Activated CD8-positive, alpha-beta memory T cell treated with anti-CD3 and anti-CD28 coated beads for 36 hours (primary cell): ENCODE measurements around the gene TKFC. TPM values are rescaled to one million over a fixed set of nuclear protein-coding genes. Genes with fewer than 3 reads are reported as not detected.

Experiments used
- CTCF ChIA-PET: fragments of 350-600 bp; sonication (Branson Sonifier 250); formaldehyde crosslinking; loops from one replicate; lab custom pipeline; 2021; ENCODE audit warnings: antibody characterized with exemption; lab: Charles Lee
- POLR2A ChIA-PET: fragments of 350-600 bp; sonication (Branson Sonifier 250); formaldehyde crosslinking; loops from one replicate; lab custom pipeline; 2021; ENCODE audit warnings: antibody characterized with exemption; lab: Charles Lee
- total RNA-seq, 2 experiments: library from RNA; stranded (reverse); gene quantifications; one replicate each; pipeline ENCODE4 v1.2.3, GENCODE V29; 2021

The TKFC gene
- total RNA-seq, 2 experiments from 2014 or later, result 68.7 to 70.3 TPM

- POLR2A ChIA-PET, result no interaction called here
- CTCF ChIA-PET, result interaction anchor here (0.6 to 6.4 kb wide), 6 partner anchors 24 to 60 kb away, joined by 3 to 99 read pairs (median 4); partner anchors contain the start of gene TMEM216
Observed at GRCh38 chr11:61338783-61339489, 5.9 kb downstream of the TKFC start.

- ChIA-PET POLR2A (no interaction called here), CTCF (interaction anchor here (1.3 to 4.1 kb wide), 2 partner anchors 46 to 53 kb away, joined by 3 to 36 read pairs; partner anchors contain the start of gene TMEM216)
Observed at GRCh38 chr11:61339490-61339878, 6.5 kb downstream of the TKFC start.

- ChIA-PET CTCF (interaction anchor here (1.3 kb wide), 1 partner anchor 45 kb away, joined by 6 read pairs; no protein-coding TSS in a partner anchor), POLR2A (no interaction called here)
Observed at GRCh38 chr11:61340979-61341378, 8.0 kb downstream of the TKFC start.

GRCh38 chr11:61341706-61342105 lies 8.7 kb downstream of the TKFC start:
- ChIA-PET POLR2A (no interaction called here), CTCF (interaction anchor here (1.3 kb wide), 1 partner anchor 44 kb away, joined by 6 read pairs; no protein-coding TSS in a partner anchor)

- POLR2A ChIA-PET, result no interaction called here
- CTCF ChIA-PET, result interaction anchor here (1.3 kb wide), 1 partner anchor 44 kb away, joined by 6 read pairs; no protein-coding TSS in a partner anchor
Observed at GRCh38 chr11:61342207-61342803, 9.3 kb downstream of the TKFC start.

- CTCF ChIA-PET, result interaction anchor here (1.2 kb wide), 1 partner anchor 8 kb away, joined by 3 read pairs; no protein-coding TSS in a partner anchor
- POLR2A ChIA-PET, result no interaction called here
Observed at GRCh38 chr11:61343792-61344745, 11.0 kb downstream of the TKFC start.

- CTCF ChIA-PET, result interaction anchor here (1.2 kb wide), 1 partner anchor 9 kb away, joined by 3 read pairs; no protein-coding TSS in a partner anchor
- POLR2A ChIA-PET, result no interaction called here
Observed at GRCh38 chr11:61345170-61345610, 12.2 kb downstream of the TKFC start.

GRCh38 chr11:61345954-61346843 lies 13.2 kb downstream of the TKFC start:
- POLR2A ChIA-PET, result no interaction called here
- CTCF ChIA-PET, result interaction anchor here (0.8 to 1.2 kb wide), 2 partner anchors 10 kb away, joined by 3 read pairs; no protein-coding TSS in a partner anchor

GRCh38 chr11:61347916-61348461 lies 15.0 kb downstream of the TKFC start:
- ChIA-PET CTCF (interaction anchor here (1.2 kb wide), 1 partner anchor 12 kb away, joined by 6 read pairs; no protein-coding TSS in a partner anchor), POLR2A (no interaction called here)

- ChIA-PET POLR2A (no interaction called here), CTCF (interaction anchor here (0.6 to 2.1 kb wide), 2 partner anchors 36 to 56 kb away, joined by 3 to 7 read pairs; no protein-coding TSS in a partner anchor)
Observed at GRCh38 chr11:61349189-61349751, 16.2 kb downstream of the TKFC start.

GRCh38 chr11:61349916-61350315 lies 16.9 kb downstream of the TKFC start:
- ChIA-PET POLR2A (no interaction called here), CTCF (interaction anchor here (0.6 to 2.1 kb wide), 2 partner anchors 36 to 57 kb away, joined by 3 to 7 read pairs; no protein-coding TSS in a partner anchor)

- POLR2A ChIA-PET, result no interaction called here
- CTCF ChIA-PET, result interaction anchor here (2.1 kb wide), 1 partner anchor 35 kb away, joined by 7 read pairs; no protein-coding TSS in a partner anchor
Observed at GRCh38 chr11:61350336-61350735, 17.3 kb downstream of the TKFC start.

GRCh38 chr11:61350803-61351202 lies 17.8 kb downstream of the TKFC start:
- ChIA-PET POLR2A (no interaction called here), CTCF (interaction anchor here (2.1 kb wide), 1 partner anchor 35 kb away, joined by 7 read pairs; no protein-coding TSS in a partner anchor)

GRCh38 chr11:61352038-61352437 lies 19.0 kb downstream of the TKFC start:
- CTCF ChIA-PET, result interaction anchor here (1.0 kb wide), 1 partner anchor 10 kb away, joined by 3 read pairs; the partner anchor contains the start of gene TMEM138

GRCh38 chr11:61353131-61354067 lies 20.4 kb downstream of the TKFC start:
- CTCF ChIA-PET, result interaction anchor here (0.8 to 2.5 kb wide), 2 partner anchors 17 to 33 kb away, joined by 3 to 8 read pairs; no protein-coding TSS in a partner anchor
- POLR2A ChIA-PET, result no interaction called here

More at GRCh38 chr11:61352038-61352437, 19.0 kb downstream of the TKFC start:
- POLR2A ChIA-PET, result no interaction called here

GRCh38 chr11:61354208-61354607 lies 21.2 kb downstream of the TKFC start:
- POLR2A ChIA-PET, result no interaction called here
- CTCF ChIA-PET, result interaction anchor here (2.5 kb wide), 1 partner anchor 18 kb away, joined by 8 read pairs; no protein-coding TSS in a partner anchor
